ENCODE measurements around the gene MORC3. TPM values are rescaled to one million over a fixed set of nuclear protein-coding genes. Genes with fewer than 3 reads are reported as not detected.
"Not testable (repeated sequence)": the region's sequence is repeated elsewhere in the genome, so short reads cannot be mapped to it uniquely, and the experiment has no call there.

Gene MORC3
- total RNA-seq, 8 experiments from 2014 or later, result 28.7 to 211 (median 36.1) TPM

GRCh38 chr21:36338975-36339374, 19.0 kb downstream of the MORC3 start:
- no peak overlapping the region for H3K27ac ChIP-seq
- no peak for ATAC-seq (replicated peaks in 6 of 8)
- no peak overlapping the region for H3K4me3 ChIP-seq
- no peaks in the 10 kb centered on the region for H3K4me1 ChIP-seq (replicated peaks in 1 of 2)
- 85 to 100% (median 92%) methylated on average over 1 to 7 of the region's 10 CpGs; no CpG with 5 or more reads in 3 of the 10 experiments for WGBS, 10 experiments
- in situ Hi-C loops (cut with MboI; ENCODE audit: low pct_unique_long_range_greater_than_20kb in 2 of 9, low sequenced_read_pairs in 9 of 9, unreplicated experiment in 9 of 9), result loop anchor here in 3 of 9 experiments (25.0 kb wide), 2 partner anchors 177 to 202 kb away; partner anchors contain the start of genes CBR3 (in 2 of the 3) and DOP1B (in 1 of the 3)

- not testable (repeated sequence) for H3K4me3 ChIP-seq; H3K4me1 ChIP-seq (replicated peaks in 1 of 2); H3K27ac ChIP-seq; ATAC-seq (replicated peaks in 6 of 8)
- in situ Hi-C loops (cut with MboI; ENCODE audit: low pct_unique_long_range_greater_than_20kb in 2 of 9, low sequenced_read_pairs in 9 of 9, unreplicated experiment in 9 of 9), result loop anchor here in 3 of 9 experiments (25.0 kb wide), 2 partner anchors 180 to 205 kb away; partner anchors contain the start of genes CBR3 (in 2 of the 3) and DOP1B (in 1 of the 3)
- 96 to 100% (median 100%) methylated on average over 1 to 7 of the region's 7 CpGs; no CpG with 5 or more reads in 4 of the 10 experiments for WGBS, 10 experiments
These were observed 22.6 kb downstream of the MORC3 start for GRCh38 chr21:36342581-36342980.

GRCh38 chr21:36344931-36345330, 24.9 kb downstream of the MORC3 start:
- Histone ChIP-seq H3K27ac (no peak overlapping the region), H3K4me3 (no peak overlapping the region), H3K4me1 (replicated peaks in 1 of 2) (no peaks in the 10 kb centered on the region)
- in situ Hi-C loops (cut with MboI; ENCODE audit: low pct_unique_long_range_greater_than_20kb in 2 of 9, low sequenced_read_pairs in 9 of 9, unreplicated experiment in 9 of 9), result loop anchor here in 3 of 9 experiments (25.0 kb wide), 2 partner anchors 183 to 208 kb away; partner anchors contain the start of genes CBR3 (in 2 of the 3) and DOP1B (in 1 of the 3)
- WGBS, 10 experiments, result 100% methylated on average over 1 of the region's 1 CpG; no CpG with 5 or more reads in 9 of the 10 experiments
- no peak for ATAC-seq (replicated peaks in 6 of 8)

- H3K4me3 ChIP-seq, result no peak overlapping the region
- no peak overlapping the region for H3K27ac ChIP-seq
- WGBS, 10 experiments, result 8 to 100% (median 97%) methylated on average over 1 to 3 of the region's 3 CpGs; no CpG with 5 or more reads in 2 of the 10 experiments
- peak in 1 of 8 experiments; percentile 36 for ATAC-seq (replicated peaks in 6 of 8)
- no peaks in the 10 kb centered on the region for H3K4me1 ChIP-seq (replicated peaks in 1 of 2)
- in situ Hi-C loops (cut with MboI; ENCODE audit: low pct_unique_long_range_greater_than_20kb in 2 of 9, low sequenced_read_pairs in 9 of 9, unreplicated experiment in 9 of 9), result loop anchor here in 3 of 9 experiments (25.0 kb wide), 2 partner anchors 185 to 210 kb away; partner anchors contain the start of genes CBR3 (in 2 of the 3) and DOP1B (in 1 of the 3)
These were observed 27.4 kb downstream of the MORC3 start for GRCh38 chr21:36347278-36347961.

- no peak for ATAC-seq (replicated peaks in 6 of 8)
- 33 to 100% (median 93%) methylated on average over 1 to 2 of the region's 2 CpGs; no CpG with 5 or more reads in 1 of the 10 experiments for whole genome bisulfite sequencing, 10 experiments
- Histone ChIP-seq H3K4me1 (replicated peaks in 1 of 2) (no peaks in the 10 kb centered on the region), H3K27ac (no peak overlapping the region), H3K4me3 (no peak overlapping the region)
- in situ Hi-C loops (cut with MboI; ENCODE audit: low pct_unique_long_range_greater_than_20kb in 2 of 9, low sequenced_read_pairs in 9 of 9, unreplicated experiment in 9 of 9), result loop anchor here in 3 of 9 experiments (25.0 kb wide), 2 partner anchors 186 to 211 kb away; partner anchors contain the start of genes CBR3 (in 2 of the 3) and DOP1B (in 1 of the 3)
These were observed 27.9 kb downstream of the MORC3 start for GRCh38 chr21:36347962-36348328.

GRCh38 chr21:36349315-36349714, 29.3 kb downstream of the MORC3 start:
- no peaks in the 10 kb centered on the region for H3K4me1 ChIP-seq (replicated peaks in 1 of 2)

GRCh38 chr21:36350282-36350910, 30.4 kb downstream of the MORC3 start:
- WGBS, 10 experiments, result 72 to 100% (median 97%) methylated on average over 1 to 11 of the region's 11 CpGs
- in situ Hi-C loops (cut with MboI; ENCODE audit: low pct_unique_long_range_greater_than_20kb in 2 of 9, low sequenced_read_pairs in 9 of 9, unreplicated experiment in 9 of 9), result no loop called here
- H3K4me3 ChIP-seq, result no peak overlapping the region
- no peaks in the 10 kb centered on the region for H3K4me1 ChIP-seq (replicated peaks in 1 of 2)
- ATAC-seq (replicated peaks in 6 of 8), result peak in 1 of 8 experiments; percentile 46
- H3K27ac ChIP-seq, result no peak overlapping the region

More at GRCh38 chr21:36349315-36349714, 29.3 kb downstream of the MORC3 start:
- Histone ChIP-seq H3K27ac (no peak overlapping the region), H3K4me3 (no peak overlapping the region)
- no peak for ATAC-seq (replicated peaks in 6 of 8)
- 75 to 100% (median 100%) methylated on average over 1 to 2 of the region's 2 CpGs; no CpG with 5 or more reads in 1 of the 10 experiments for WGBS, 10 experiments
- in situ Hi-C loops (cut with MboI; ENCODE audit: low pct_unique_long_range_greater_than_20kb in 2 of 9, low sequenced_read_pairs in 9 of 9, unreplicated experiment in 9 of 9), result loop anchor here in 3 of 9 experiments (25.0 kb wide), 2 partner anchors 187 to 212 kb away; partner anchors contain the start of genes CBR3 (in 2 of the 3) and DOP1B (in 1 of the 3)

- Histone ChIP-seq H3K4me1 (replicated peaks in 1 of 2) (no peaks in the 10 kb centered on the region), H3K27ac (no peak overlapping the region), H3K4me3 (no peak overlapping the region)
- ATAC-seq (replicated peaks in 6 of 8), result peak in 2 of 8 experiments; percentile 13 to 16
- WGBS, 10 experiments, result 23 to 98% (median 42%) methylated on average over 2 to 5 of the region's 5 CpGs
- in situ Hi-C loops (cut with MboI; ENCODE audit: low pct_unique_long_range_greater_than_20kb in 2 of 9, low sequenced_read_pairs in 9 of 9, unreplicated experiment in 9 of 9), result no loop called here
These were observed 35.1 kb downstream of the MORC3 start for GRCh38 chr21:36354918-36355680.

- no peak for ATAC-seq (replicated peaks in 6 of 8)
- WGBS, 10 experiments, result 40 to 100% (median 68%) methylated on average over 1 to 2 of the region's 2 CpGs; no CpG with 5 or more reads in 2 of the 10 experiments
- in situ Hi-C loops (cut with MboI; ENCODE audit: low pct_unique_long_range_greater_than_20kb in 2 of 9, low sequenced_read_pairs in 9 of 9, unreplicated experiment in 9 of 9), result no loop called here
- no peak overlapping the region for H3K27ac ChIP-seq
- no peaks in the 10 kb centered on the region for H3K4me1 ChIP-seq (replicated peaks in 1 of 2)
- no peak overlapping the region for H3K4me3 ChIP-seq
These were observed 35.9 kb downstream of the MORC3 start for GRCh38 chr21:36355868-36356267.

- Histone ChIP-seq H3K4me1 (replicated peaks in 1 of 2) (no peaks in the 10 kb centered on the region), H3K27ac (no peak overlapping the region), H3K4me3 (no peak overlapping the region)
- 74 to 100% (median 100%) methylated on average over 1 to 2 of the region's 2 CpGs for WGBS, 10 experiments
- ATAC-seq (replicated peaks in 6 of 8), result no peak
- in situ Hi-C loops (cut with MboI; ENCODE audit: low pct_unique_long_range_greater_than_20kb in 2 of 9, low sequenced_read_pairs in 9 of 9, unreplicated experiment in 9 of 9), result no loop called here
These were observed 39.2 kb downstream of the MORC3 start for GRCh38 chr21:36359185-36359584.

GRCh38 chr21:36369064-36369685, 49.2 kb downstream of the MORC3 start:
- WGBS, 10 experiments, result 62 to 100% (median 92%) methylated on average over 2 to 7 of the region's 7 CpGs
- no peak overlapping the region for H3K27ac ChIP-seq
- H3K4me1 ChIP-seq (replicated peaks in 1 of 2), result no peaks in the 10 kb centered on the region
- no peak for ATAC-seq (replicated peaks in 6 of 8)
- in situ Hi-C loops (cut with MboI; ENCODE audit: low pct_unique_long_range_greater_than_20kb in 2 of 9, low sequenced_read_pairs in 9 of 9, unreplicated experiment in 9 of 9), result no loop called here
- H3K4me3 ChIP-seq, result no peak overlapping the region

GRCh38 chr21:36375994-36376393, 56.0 kb downstream of the MORC3 start:
- Histone ChIP-seq H3K27ac (no peak overlapping the region), H3K4me3 (no peak overlapping the region), H3K4me1 (replicated peaks in 1 of 2) (no peaks in the 10 kb centered on the region)
- no peak for ATAC-seq (replicated peaks in 6 of 8)
- in situ Hi-C loops (cut with MboI; ENCODE audit: low pct_unique_long_range_greater_than_20kb in 2 of 9, low sequenced_read_pairs in 9 of 9, unreplicated experiment in 9 of 9), result no loop called here
